Suprapubic skin (tissue), 4 donors: ENCODE results near the gene TAS2R4. TPM values are rescaled to one million over a fixed set of nuclear protein-coding genes. Genes with fewer than 3 reads are reported as not detected.
A peak's percentile ranks its signal among the peaks of the same experiment; 100 is the strongest.

Source experiments
- DNase-seq, 2 donors: peaks; one replicate each; pipeline ENCODE4 v3.0.0-alpha.2; 2019; ENCODE audit warnings: low spot score in 2 of 2
- H3K27ac ChIP-seq: fragments of 200-600 bp; sonication (generic); one replicate; pipeline ENCODE4 v1.5.1; 2019
- H3K27me3 ChIP-seq: fragments of 200-600 bp; sonication (generic); one replicate; pipeline ENCODE4 v1.5.1; 2019
- H3K36me3 ChIP-seq: fragments of 200-600 bp; sonication (generic); one replicate; pipeline ENCODE4 v1.5.1; 2019
- H3K4me1 ChIP-seq: fragments of 200-600 bp; sonication (generic); one replicate; pipeline ENCODE4 v1.5.1; 2019
- H3K4me3 ChIP-seq: fragments of 200-600 bp; sonication (generic); one replicate; pipeline ENCODE4 v1.5.1; 2019; ENCODE audit warnings: mild to moderate bottlenecking
- H3K9me3 ChIP-seq: fragments of 200-600 bp; sonication (generic); one replicate; pipeline ENCODE4 v1.5.1; 2019
- CTCF ChIP-seq, 2 donors: fragments of 200-600 bp in 1 of 2; fragments of 450-650 bp in 1 of 2; sonication (generic) in 1 of 2; IDR thresholded peaks; one replicate each; pipeline ENCODE4 v1.5.1; 2016 to 2019; ENCODE audit warnings: antibody characterized with exemption in 2 of 2, mild to moderate bottlenecking in 1 of 2, moderate library complexity in 1 of 2
- EP300 ChIP-seq: sonication (generic); formaldehyde crosslinking; IDR thresholded peaks from one replicate; pipeline ENCODE4 v1.6.1; 2017; ENCODE audit warnings: antibody characterized with exemption
- POLR2A ChIP-seq, 2 donors: fragments of 450-650 bp; IDR thresholded peaks; one replicate each; pipeline ENCODE4 v1.6.1; 2017; ENCODE audit warnings: antibody characterized with exemption in 2 of 2, mild to moderate bottlenecking in 2 of 2, moderate library complexity in 2 of 2
- POLR2AphosphoS5 ChIP-seq, 3 donors: sonication (generic); formaldehyde crosslinking; IDR thresholded peaks; one replicate each; pipeline ENCODE4 v1.6.1; 2017; ENCODE audit warnings: antibody characterized with exemption in 3 of 3
- WGBS: methylation state at CpG from one replicate; pipeline ENCODE4 v1.1.5; 2018; 5-methylcytosine and 5-hydroxymethylcytosine counted together
- total RNA-seq, 4 donors: library from RNA; depleted of rRNA; stranded (reverse); fragments of >200 nt; gene quantifications; one replicate each; pipeline ENCODE4 v1.1.0, GENCODE V29; 2016

The TAS2R4 gene
- 1 to 10 TPM in 2 of 4 donors, under 1 TPM in 2; 0.19 to 6.0 (median 2.0) TPM for total RNA-seq

DNA sequence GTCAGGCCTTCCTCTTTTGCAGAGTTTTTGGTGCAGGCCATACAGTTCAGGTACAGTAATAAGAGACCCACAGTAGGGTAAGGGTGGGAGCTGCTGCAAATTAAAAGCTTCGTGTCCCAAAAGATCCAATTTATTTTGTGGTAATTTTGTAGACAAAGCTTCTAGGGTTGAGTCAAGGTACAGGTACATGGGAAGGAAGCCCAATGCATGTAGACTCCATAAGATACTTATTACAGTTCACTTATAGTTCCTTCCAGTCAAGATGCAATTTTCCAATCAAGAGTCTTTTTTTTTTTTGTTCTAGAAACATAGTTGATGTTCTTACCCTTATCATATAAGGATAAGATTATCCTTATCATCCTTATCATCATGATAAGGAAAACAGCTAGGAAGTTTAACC, at the start of gene TAS2R4:
TSS of gene TAS2R4 (plus strand) at position 301 of the 400 bp plus-strand sequence. CDS start 1,815 bp downstream, outside the sequence.
- Histone ChIP-seq H3K4me3 (no peak within 1 kb of the TSS), H3K27ac (no peak within 1 kb of the TSS), H3K36me3 (peaks cover 42% of the 10 kb centered on the region), H3K27me3 (no peaks in the 10 kb centered on the region), H3K4me1 (no peaks in the 10 kb centered on the region), H3K9me3 (no peaks in the 10 kb centered on the region)
- TF ChIP-seq EP300 (no peak), POLR2AphosphoS5 (IDR thresholded peaks at IDR 0.05) (no peak), CTCF (IDR thresholded peaks at IDR 0.05) (no peak), POLR2A (IDR thresholded peaks at IDR 0.05) (no peak)
- no peak for DNase-seq
- 93% methylated on average over 1 of the region's 1 CpG for WGBS

DNA sequence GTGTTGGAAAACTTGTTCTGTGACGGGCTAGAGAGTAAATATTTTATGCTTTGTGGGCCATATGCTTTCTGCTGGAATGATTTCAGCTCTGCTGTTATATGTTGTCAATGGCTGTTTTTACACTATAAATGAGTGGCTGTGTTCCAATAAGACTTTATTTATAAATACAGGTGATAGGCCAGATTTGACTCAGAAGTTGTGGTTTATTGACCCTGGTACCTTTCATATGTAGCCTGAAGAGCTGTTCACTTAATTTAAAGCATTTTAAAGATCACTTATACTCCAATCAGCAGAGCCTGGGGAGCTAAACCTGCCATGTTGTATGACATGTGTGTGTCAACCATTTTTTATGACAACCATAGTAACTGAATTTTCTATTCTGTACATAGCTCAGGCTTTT, 47.5 kb upstream of the TAS2R4 start:
- H3K9me3 ChIP-seq, result no peaks in the 10 kb centered on the region
- no peaks in the 10 kb centered on the region for H3K27me3 ChIP-seq
- no peak for TF ChIP-seq EP300
- no peak for TF ChIP-seq CTCF (IDR thresholded peaks at IDR 0.05)
- no peak for TF ChIP-seq POLR2AphosphoS5 (IDR thresholded peaks at IDR 0.05)
- TF ChIP-seq POLR2A (IDR thresholded peaks at IDR 0.05), result no peak
- DNase-seq, result no peak
- H3K4me1 ChIP-seq, result no peaks in the 10 kb centered on the region
- no peak overlapping the region for H3K4me3 ChIP-seq
- WGBS, result 96% methylated on average over 1 of the region's 1 CpG
- no peak overlapping the region for H3K27ac ChIP-seq
- no peaks in the 10 kb centered on the region for H3K36me3 ChIP-seq

GRCh38 chr7:141731476-141732149, 44.9 kb upstream of the TAS2R4 start:
- WGBS, result 78% methylated on average over 24 of the region's 24 CpGs
- no peaks in the 10 kb centered on the region for H3K9me3 ChIP-seq
- TF ChIP-seq CTCF (IDR thresholded peaks at IDR 0.05) (no peak), POLR2A (IDR thresholded peaks at IDR 0.05) (no peak), EP300 (no peak), POLR2AphosphoS5 (IDR thresholded peaks at IDR 0.05) (no peak)
- DNase-seq, result no peak
- no peaks in the 10 kb centered on the region for H3K27me3 ChIP-seq
- H3K27ac ChIP-seq, result no peak overlapping the region
- H3K36me3 ChIP-seq, result no peaks in the 10 kb centered on the region
- H3K4me3 ChIP-seq, result no peak overlapping the region
- H3K4me1 ChIP-seq, result no peaks in the 10 kb centered on the region

- TF ChIP-seq POLR2AphosphoS5 (IDR thresholded peaks at IDR 0.05) (no peak), POLR2A (IDR thresholded peaks at IDR 0.05) (no peak), EP300 (no peak), CTCF (IDR thresholded peaks at IDR 0.05) (no peak)
- DNase-seq, result no peak
- 56% methylated on average over 11 of the region's 11 CpGs for WGBS
- H3K27me3 ChIP-seq, result no peaks in the 10 kb centered on the region
- peak overlapping the region; percentile 89 for H3K27ac ChIP-seq
- no peaks in the 10 kb centered on the region for H3K9me3 ChIP-seq
- peaks cover 32% of the 10 kb centered on the region for H3K4me1 ChIP-seq
- H3K36me3 ChIP-seq, result peaks cover 14% of the 10 kb centered on the region
- H3K4me3 ChIP-seq, result peak overlapping the region; percentile 83
Observed at GRCh38 chr7:141737118-141737835, 39.2 kb upstream of the TAS2R4 start.
